Endothelial cell of umbilical vein (primary cell): ENCODE data around the gene C1orf210.

Source experiments
- MAX ChIP-seq: IDR thresholded peaks from 2 replicates; pipeline ENCODE4 v1.6.1; 2011; ENCODE audit not compliant: insufficient read depth, insufficient read length
- POLR2AphosphoS5 ChIP-seq: IDR thresholded peaks from 2 replicates; pipeline ENCODE4 v1.6.1; 2012; ENCODE audit warnings: low read depth, mild to moderate bottlenecking, control low read depth, low read length, moderate library complexity; ENCODE audit not compliant: insufficient read depth
- TF ChIP-seq, protein P1 (sequence below), 2 donors: IDR thresholded peaks; 1 replicate in 1 of 2; 2 replicates in 1 of 2; pipeline ENCODE4 v1.5.1; 2011; ENCODE audit warnings: low read length in 2 of 2, mild to moderate bottlenecking in 2 of 2, moderate library complexity in 2 of 2, control low read depth in 1 of 2, inconsistent platforms in 1 of 2, low read depth in 1 of 2; ENCODE audit not compliant: insufficient read depth in 1 of 2; ENCODE audit errors: extremely low read depth in 1 of 2

- TF ChIP-seq, protein P1, sequence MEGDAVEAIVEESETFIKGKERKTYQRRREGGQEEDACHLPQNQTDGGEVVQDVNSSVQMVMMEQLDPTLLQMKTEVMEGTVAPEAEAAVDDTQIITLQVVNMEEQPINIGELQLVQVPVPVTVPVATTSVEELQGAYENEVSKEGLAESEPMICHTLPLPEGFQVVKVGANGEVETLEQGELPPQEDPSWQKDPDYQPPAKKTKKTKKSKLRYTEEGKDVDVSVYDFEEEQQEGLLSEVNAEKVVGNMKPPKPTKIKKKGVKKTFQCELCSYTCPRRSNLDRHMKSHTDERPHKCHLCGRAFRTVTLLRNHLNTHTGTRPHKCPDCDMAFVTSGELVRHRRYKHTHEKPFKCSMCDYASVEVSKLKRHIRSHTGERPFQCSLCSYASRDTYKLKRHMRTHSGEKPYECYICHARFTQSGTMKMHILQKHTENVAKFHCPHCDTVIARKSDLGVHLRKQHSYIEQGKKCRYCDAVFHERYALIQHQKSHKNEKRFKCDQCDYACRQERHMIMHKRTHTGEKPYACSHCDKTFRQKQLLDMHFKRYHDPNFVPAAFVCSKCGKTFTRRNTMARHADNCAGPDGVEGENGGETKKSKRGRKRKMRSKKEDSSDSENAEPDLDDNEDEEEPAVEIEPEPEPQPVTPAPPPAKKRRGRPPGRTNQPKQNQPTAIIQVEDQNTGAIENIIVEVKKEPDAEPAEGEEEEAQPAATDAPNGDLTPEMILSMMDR (IDR thresholded peaks at IDR 0.05; ENCODE audit: extremely low read depth in 1 of 2, insufficient read depth in 1 of 2, low read depth in 1 of 2, low read length in 2 of 2): no peak
- no peak for TF ChIP-seq MAX
- no peak for TF ChIP-seq POLR2AphosphoS5
Measured at GRCh38 chr1:43331688-43332087, 46.3 kb upstream of the C1orf210 start.
